ENCODE data around the gene PSMG1.

PSMG1 gene

GRCh38 chr21:39186676-39187075 is 3.4 kb upstream of the PSMG1 start:
- H3K4me3 ChIP-seq (ENCODE audit: low read depth, low read length): no peak overlapping the region
- TF ChIP-seq MYC (IDR thresholded peaks at IDR 0.05; ENCODE audit: low read depth, low read length) (no peak), MAX (IDR thresholded peaks at IDR 0.05; ENCODE audit: low read depth, low read length) (no peak), POLR2A (IDR thresholded peaks at IDR 0.05; ENCODE audit: extremely low read depth, insufficient read length) (no peak)
- TF ChIP-seq, protein P1, sequence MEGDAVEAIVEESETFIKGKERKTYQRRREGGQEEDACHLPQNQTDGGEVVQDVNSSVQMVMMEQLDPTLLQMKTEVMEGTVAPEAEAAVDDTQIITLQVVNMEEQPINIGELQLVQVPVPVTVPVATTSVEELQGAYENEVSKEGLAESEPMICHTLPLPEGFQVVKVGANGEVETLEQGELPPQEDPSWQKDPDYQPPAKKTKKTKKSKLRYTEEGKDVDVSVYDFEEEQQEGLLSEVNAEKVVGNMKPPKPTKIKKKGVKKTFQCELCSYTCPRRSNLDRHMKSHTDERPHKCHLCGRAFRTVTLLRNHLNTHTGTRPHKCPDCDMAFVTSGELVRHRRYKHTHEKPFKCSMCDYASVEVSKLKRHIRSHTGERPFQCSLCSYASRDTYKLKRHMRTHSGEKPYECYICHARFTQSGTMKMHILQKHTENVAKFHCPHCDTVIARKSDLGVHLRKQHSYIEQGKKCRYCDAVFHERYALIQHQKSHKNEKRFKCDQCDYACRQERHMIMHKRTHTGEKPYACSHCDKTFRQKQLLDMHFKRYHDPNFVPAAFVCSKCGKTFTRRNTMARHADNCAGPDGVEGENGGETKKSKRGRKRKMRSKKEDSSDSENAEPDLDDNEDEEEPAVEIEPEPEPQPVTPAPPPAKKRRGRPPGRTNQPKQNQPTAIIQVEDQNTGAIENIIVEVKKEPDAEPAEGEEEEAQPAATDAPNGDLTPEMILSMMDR (IDR thresholded peaks at IDR 0.05; ENCODE audit: low read depth, low read length): no peak
- no peak for DNase-seq (ENCODE audit: low read depth)

DNA sequence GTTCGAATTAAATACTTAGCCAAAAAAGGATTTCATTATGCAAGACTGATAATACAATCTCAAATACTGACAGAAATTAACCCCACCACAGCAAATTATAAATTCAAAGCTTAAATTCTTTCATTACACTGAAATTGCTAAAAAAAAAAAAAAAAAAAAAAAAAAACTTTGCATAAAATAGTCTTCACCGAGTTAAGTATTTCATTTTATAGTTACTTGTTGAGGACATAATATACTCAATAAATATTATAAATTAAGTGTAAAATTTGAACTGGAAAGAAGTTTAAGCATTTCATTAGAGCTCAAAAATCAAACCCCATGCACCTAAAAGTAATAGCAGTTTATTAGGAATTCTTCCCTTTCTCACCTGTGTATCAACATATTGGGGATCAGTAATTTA is 1.9 kb upstream of the PSMG1 start:
- TF ChIP-seq MYC (IDR thresholded peaks at IDR 0.05; ENCODE audit: low read depth, low read length): no peak
- no peak overlapping the region for H3K4me3 ChIP-seq (ENCODE audit: low read depth, low read length)
- DNase-seq (ENCODE audit: low read depth): no peak

DNA sequence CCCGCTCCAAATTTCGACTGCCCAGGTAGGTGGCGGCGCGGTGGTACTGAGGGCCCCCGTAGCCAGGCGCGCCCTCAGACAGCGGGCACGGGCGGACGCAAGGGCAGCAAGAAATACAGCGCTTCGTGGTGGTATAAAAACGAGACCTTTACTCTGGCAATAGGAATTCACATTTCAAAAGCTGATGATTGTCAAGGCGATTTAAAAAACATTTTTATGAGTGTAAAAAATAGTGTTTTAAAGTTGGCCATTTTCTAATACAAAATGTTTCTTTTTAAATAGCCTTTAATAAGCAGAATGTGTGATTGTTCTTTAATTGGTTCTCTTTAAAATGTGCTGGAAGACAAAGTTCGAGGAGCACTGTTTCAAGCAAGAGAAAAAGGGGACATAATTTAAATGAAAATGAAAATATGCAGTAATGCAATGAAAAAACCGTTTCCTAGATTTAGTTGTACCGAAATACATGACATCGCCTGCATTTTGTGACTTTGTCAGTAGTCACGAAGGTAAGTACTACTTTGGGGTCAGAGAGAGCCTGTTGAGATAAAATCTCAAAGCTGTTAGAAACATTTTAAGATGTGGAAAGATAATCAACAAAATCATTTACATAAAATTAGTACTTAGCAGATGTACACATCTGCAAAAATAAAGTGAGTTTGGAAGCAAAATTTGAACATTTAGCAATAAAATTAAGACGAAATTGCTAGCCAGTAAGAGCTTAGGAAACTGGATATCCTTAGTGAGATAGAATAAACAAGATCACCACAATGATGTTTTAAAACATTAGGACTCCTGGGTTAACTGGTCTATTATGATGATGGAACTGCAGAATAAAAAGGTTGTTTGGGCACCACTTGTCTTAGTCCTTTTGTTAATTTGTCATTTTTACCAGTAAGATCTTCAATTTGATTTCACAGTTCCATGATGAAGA is 1.1 kb upstream of the PSMG1 start:
- TF ChIP-seq POLR2A (IDR thresholded peaks at IDR 0.05; ENCODE audit: extremely low read depth, insufficient read length) (no peak), MAX (IDR thresholded peaks at IDR 0.05; ENCODE audit: low read depth, low read length) (no peak)
- DNase-seq (ENCODE audit: low read depth): peak; percentile 29
- peak overlapping the region; percentile 79 for H3K4me3 ChIP-seq (ENCODE audit: low read depth, low read length)

GRCh38 chr21:39182484-39183271 is 573 bp downstream of the PSMG1 start:
- DNase-seq (ENCODE audit: low read depth): peak; percentile 11
- TF ChIP-seq MYC (IDR thresholded peaks at IDR 0.05; ENCODE audit: low read depth, low read length) (0 out of 2 replicates have a peak, but pooled peaks have one; percentile 23), MAX (IDR thresholded peaks at IDR 0.05; ENCODE audit: low read depth, low read length) (no peak), POLR2A (IDR thresholded peaks at IDR 0.05; ENCODE audit: extremely low read depth, insufficient read length) (no peak)
- TF ChIP-seq, protein P1 (IDR thresholded peaks at IDR 0.05; ENCODE audit: low read depth, low read length): no peak
- peak overlapping the region; percentile 92 for H3K4me3 ChIP-seq (ENCODE audit: low read depth, low read length)

DNA sequence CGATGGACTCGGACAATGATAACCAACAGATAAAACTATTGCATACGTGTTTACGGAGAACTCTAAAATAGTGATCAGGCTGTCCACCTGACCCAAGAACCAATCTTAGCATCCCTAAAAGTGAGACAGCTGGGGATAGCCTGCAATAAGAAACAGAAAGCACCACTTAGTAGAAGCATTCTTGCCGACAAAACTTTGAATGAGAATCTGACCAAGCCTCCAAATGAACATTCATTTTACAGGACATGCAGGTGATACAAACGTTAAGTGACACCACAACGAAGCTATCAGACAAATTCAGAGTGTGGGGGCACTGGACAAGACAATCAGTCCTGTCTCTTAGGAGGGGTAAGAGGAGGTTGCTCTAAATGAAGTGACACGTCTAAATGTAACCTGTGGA is 1.2 kb downstream of the PSMG1 start:
- DNase-seq (ENCODE audit: low read depth): peak; percentile 20
- peak overlapping the region; percentile 92 for H3K4me3 ChIP-seq (ENCODE audit: low read depth, low read length)
- TF ChIP-seq MAX (IDR thresholded peaks at IDR 0.05; ENCODE audit: low read depth, low read length): no peak
- TF ChIP-seq, protein P1 (IDR thresholded peaks at IDR 0.05; ENCODE audit: low read depth, low read length): no peak
- TF ChIP-seq MYC (IDR thresholded peaks at IDR 0.05; ENCODE audit: low read depth, low read length): no peak
- TF ChIP-seq POLR2A (IDR thresholded peaks at IDR 0.05; ENCODE audit: extremely low read depth, insufficient read length): no peak

DNA sequence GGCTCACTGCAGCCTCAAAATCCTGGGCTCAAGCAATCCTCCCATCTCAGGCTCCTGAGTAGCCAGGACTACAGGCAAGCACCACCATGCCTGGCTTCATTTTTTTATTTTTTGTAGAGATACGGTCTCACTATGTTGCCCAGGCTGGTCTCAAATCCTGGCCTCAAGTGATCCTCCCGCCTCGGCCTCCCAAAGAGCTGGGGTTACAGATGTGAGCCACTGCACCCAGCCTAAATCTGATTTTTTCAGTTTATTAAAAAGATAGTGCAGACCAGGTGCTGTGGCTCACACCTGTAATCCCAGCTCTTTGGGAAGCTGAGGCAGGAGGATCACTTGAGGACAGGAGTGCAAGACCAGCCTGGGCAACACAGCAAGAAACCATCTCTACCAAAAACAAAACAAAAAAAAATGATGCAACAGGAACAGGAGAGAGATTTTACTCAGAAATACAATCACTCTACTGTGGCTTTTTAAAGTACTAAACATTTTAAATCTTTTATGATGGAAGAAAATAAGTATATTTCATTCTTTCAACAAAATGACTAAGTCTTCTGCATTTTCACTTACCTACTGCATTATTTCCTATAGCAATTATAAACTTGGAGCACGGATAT is 1.9 kb downstream of the PSMG1 start:
- TF ChIP-seq, protein P1 (IDR thresholded peaks at IDR 0.05; ENCODE audit: low read depth, low read length): no peak
- TF ChIP-seq POLR2A (IDR thresholded peaks at IDR 0.05; ENCODE audit: extremely low read depth, insufficient read length) (no peak), MYC (IDR thresholded peaks at IDR 0.05; ENCODE audit: low read depth, low read length) (no peak), MAX (IDR thresholded peaks at IDR 0.05; ENCODE audit: low read depth, low read length) (no peak)
- DNase-seq (ENCODE audit: low read depth): no peak
- H3K4me3 ChIP-seq (ENCODE audit: low read depth, low read length): peak overlapping the region; percentile 92
